K562 (cell line): ENCODE data around the gene SART1. TPM values are rescaled to one million over a fixed set of nuclear protein-coding genes. Genes with fewer than 3 reads are reported as not detected.

Experiments
- BRF1 ChIP-seq: IDR thresholded peaks from 3 replicates; pipeline ENCODE4 v1.6.1; 2011; ENCODE audit warnings: borderline replicate concordance, mild to moderate bottlenecking; ENCODE audit not compliant: insufficient read length; ENCODE audit errors: extremely low read depth
- GABPB2 ChIP-seq: fragments of 250-450 bp; sonication (Bioruptor Pico); conservative IDR thresholded peaks from 2 replicates; pipeline ENCODE4 v1.5.1; 2021; ENCODE audit warnings: mild to moderate bottlenecking
- GTF2F1 ChIP-seq: IDR thresholded peaks from 2 replicates; pipeline ENCODE4 v1.6.1; 2011; ENCODE audit warnings: low read depth, low read length, improper control_type of control experiment
- KDM5B ChIP-seq: fragments of 200-600 bp; sonication (generic); IDR thresholded peaks from 2 replicates; pipeline ENCODE4 v1.6.1; 2012; ENCODE audit warnings: low read depth, mild to moderate bottlenecking, moderate library complexity, low read length, control low read depth, inconsistent platforms; ENCODE audit not compliant: insufficient replicate concordance
- POLR3A ChIP-seq: IDR thresholded peaks from 2 replicates; pipeline ENCODE4 v1.6.1; 2011; ENCODE audit warnings: borderline replicate concordance, mild to moderate bottlenecking, moderate library complexity; ENCODE audit not compliant: insufficient read length, insufficient read depth; ENCODE audit errors: extremely low read depth
- RAD51 ChIP-seq: fragments of 450-650 bp; IDR thresholded peaks from 2 replicates; pipeline ENCODE4 v1.7.1; 2016; ENCODE audit warnings: low read depth, mild to moderate bottlenecking, borderline replicate concordance
- TBP ChIP-seq: optimal IDR thresholded peaks from 2 replicates; pipeline ENCODE3; 2011; ENCODE audit warnings: low read depth, low read length, improper control_type of control experiment
- TEAD2 ChIP-seq: fragments of 450-650 bp; IDR thresholded peaks from 2 replicates; pipeline ENCODE4 v1.6.1; 2016; ENCODE audit warnings: missing genetic modification characterization, control low read depth, missing compliant biosample characterization
- ZKSCAN1 ChIP-seq: fragments of 150-350 bp; IDR thresholded peaks from 2 replicates; pipeline ENCODE4 v1.6.1; 2016; ENCODE audit warnings: low read depth, low read length
- ZKSCAN8 ChIP-seq: fragments of 200-800 bp; sonication (Bioruptor generic); IDR thresholded peaks from 2 replicates; pipeline ENCODE4 v1.6.1; 2016; ENCODE audit warnings: missing genetic modification characterization, missing compliant biosample characterization
- ZNF212 ChIP-seq: fragments of 450-650 bp; formaldehyde crosslinking; IDR thresholded peaks from 2 replicates; pipeline ENCODE4 v1.4.0; 2020; ENCODE audit warnings: mild to moderate bottlenecking
- ZNF436 ChIP-seq: fragments of 250-450, 450-650 bp; sonication (Bioruptor Pico); formaldehyde crosslinking; IDR thresholded peaks from 2 replicates; pipeline ENCODE4 v1.7.0; 2020; ENCODE audit warnings: mild to moderate bottlenecking
- ZNF445 ChIP-seq: fragments of 250-450 bp; sonication (Bioruptor Pico); IDR thresholded peaks from 2 replicates; pipeline ENCODE4 v1.4.0; 2020; ENCODE audit warnings: low read depth, mild to moderate bottlenecking, moderate library complexity
- polyA plus RNA-seq, 8 experiments: library from polyadenylated mRNA; depleted of rRNA in 4 of 8; stranded (reverse) in 5 of 8; unstranded in 3 of 8; fragments of >200 nt; fragmentation: Nextera tagmentation in 2 of 8; fragmentation: Illumina TruSeq in 1 of 8; extraction: Ambion mirVana in 2 of 8; extraction: Trizol in 1 of 8; gene quantifications; 2 replicates each; pipeline versions ENCODE4 v1.2.1 to v1.2.3, GENCODE V29; 2011 to 2014; ENCODE audit warnings: inconsistent platforms in 1 of 8, missing spikeins in 1 of 8
- total RNA-seq, 7 experiments: library from RNA; depleted of rRNA in 6 of 7; stranded (reverse); fragments of >200 nt in 6 of 7; fragmentation: Illumina TruSeq in 2 of 7; extraction: Trizol in 2 of 7; gene quantifications; 2 replicates each; pipeline versions ENCODE4 v1.2.1 to v1.2.3, GENCODE V29; 2011 to 2021; ENCODE audit warnings: low replicate concordance in 1 of 7
- TF ChIP-seq, protein P1 (sequence below), 2 experiments: fragments of 450-650 bp; conservative IDR thresholded peaks; 2 replicates each; pipeline ENCODE4 v1.6.1; 2017; ENCODE audit warnings: mild to moderate bottlenecking in 2 of 2, moderate library complexity in 2 of 2
- TF ChIP-seq, protein P2 (sequence below): fragments of 450-650 bp; formaldehyde crosslinking; conservative IDR thresholded peaks from 2 replicates; pipeline ENCODE4 v1.4.0; 2022; ENCODE audit warnings: mild to moderate bottlenecking, missing genetic modification characterization
- TF ChIP-seq, protein P3 (sequence below): fragments of 450-650 bp; IDR thresholded peaks from 2 replicates; pipeline ENCODE4 v1.6.1; 2016; ENCODE audit warnings: low read depth

Gene SART1
- total and polyA plus RNA-seq, 9 of the 15 experiments (the other 6 are each of a cell fraction or from before 2014, with no cell fraction given) = 4.8 to 84.1 (median 31.7) TPM

DNA sequence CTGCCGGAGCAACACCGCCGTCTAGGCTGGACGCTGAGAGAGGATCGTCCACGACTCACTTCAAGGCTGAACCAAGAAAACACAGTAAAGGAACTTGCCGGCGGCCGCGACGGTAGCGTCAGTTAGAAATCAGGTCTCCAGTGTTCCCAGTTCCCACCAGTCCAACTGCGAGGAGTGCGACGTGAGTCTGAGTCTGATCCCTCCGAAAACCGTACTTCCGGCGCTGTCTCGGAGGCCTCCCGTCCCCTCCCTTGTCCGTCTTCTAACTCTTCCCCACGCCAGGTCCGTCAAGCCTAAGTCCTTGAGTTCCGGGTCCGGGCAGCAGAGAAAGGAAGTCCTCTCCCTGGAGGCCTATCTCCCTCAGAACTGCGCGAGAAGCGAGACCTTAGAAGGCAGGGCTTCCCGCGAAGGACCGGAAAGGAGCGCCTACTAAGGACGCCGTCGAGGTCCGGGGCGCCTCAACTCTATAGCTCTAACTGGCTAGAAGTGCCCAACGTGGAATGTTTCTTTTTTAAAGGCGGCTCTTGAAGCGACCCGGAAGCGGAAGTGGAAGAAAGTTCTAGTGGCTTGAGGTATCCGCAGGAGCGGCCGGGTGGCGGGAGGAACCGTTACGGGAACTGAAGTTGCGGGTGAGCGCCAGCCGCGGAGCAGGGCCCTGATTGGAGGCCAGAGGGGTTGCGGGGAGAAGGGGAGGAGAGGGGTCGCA, 40.6 kb downstream of the SART1 start, which contains the start of the genes BANF1 and EIF1AD (continued):
- TF ChIP-seq, protein P1, sequence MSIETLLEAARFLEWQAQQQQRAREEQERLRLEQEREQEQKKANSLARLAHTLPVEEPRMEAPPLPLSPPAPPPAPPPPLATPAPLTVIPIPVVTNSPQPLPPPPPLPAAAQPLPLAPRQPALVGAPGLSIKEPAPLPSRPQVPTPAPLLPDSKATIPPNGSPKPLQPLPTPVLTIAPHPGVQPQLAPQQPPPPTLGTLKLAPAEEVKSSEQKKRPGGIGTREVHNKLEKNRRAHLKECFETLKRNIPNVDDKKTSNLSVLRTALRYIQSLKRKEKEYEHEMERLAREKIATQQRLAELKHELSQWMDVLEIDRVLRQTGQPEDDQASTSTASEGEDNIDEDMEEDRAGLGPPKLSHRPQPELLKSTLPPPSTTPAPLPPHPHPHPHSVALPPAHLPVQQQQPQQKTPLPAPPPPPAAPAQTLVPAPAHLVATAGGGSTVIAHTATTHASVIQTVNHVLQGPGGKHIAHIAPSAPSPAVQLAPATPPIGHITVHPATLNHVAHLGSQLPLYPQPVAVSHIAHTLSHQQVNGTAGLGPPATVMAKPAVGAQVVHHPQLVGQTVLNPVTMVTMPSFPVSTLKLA (conservative IDR thresholded peaks at IDR 0.05) = peak; percentile 94 to 97
- TF ChIP-seq BRF1 (no peak), ZKSCAN8 (CRISPR knock-in tag) (no peak), GABPB2 (no peak), ZNF436 (CRISPR knock-in tag) (no peak), TEAD2 (tag) (no peak), ZKSCAN1 (peak; percentile 71; the same call in 1 of the 2 replicates), TBP (peak; percentile 95), RAD51 (no peak), POLR3A (no peak), KDM5B (peak; percentile 91), GTF2F1 (peak; percentile 87), ZNF212 (CRISPR knock-in tag) (no peak), ZNF445 (CRISPR knock-in tag) (no peak; the same call in 1 of the 2 replicates)
- TF ChIP-seq, protein P2, sequence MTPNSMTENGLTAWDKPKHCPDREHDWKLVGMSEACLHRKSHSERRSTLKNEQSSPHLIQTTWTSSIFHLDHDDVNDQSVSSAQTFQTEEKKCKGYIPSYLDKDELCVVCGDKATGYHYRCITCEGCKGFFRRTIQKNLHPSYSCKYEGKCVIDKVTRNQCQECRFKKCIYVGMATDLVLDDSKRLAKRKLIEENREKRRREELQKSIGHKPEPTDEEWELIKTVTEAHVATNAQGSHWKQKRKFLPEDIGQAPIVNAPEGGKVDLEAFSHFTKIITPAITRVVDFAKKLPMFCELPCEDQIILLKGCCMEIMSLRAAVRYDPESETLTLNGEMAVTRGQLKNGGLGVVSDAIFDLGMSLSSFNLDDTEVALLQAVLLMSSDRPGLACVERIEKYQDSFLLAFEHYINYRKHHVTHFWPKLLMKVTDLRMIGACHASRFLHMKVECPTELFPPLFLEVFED = no peak; the same call in 1 of the 2 replicates
- TF ChIP-seq, protein P3, sequence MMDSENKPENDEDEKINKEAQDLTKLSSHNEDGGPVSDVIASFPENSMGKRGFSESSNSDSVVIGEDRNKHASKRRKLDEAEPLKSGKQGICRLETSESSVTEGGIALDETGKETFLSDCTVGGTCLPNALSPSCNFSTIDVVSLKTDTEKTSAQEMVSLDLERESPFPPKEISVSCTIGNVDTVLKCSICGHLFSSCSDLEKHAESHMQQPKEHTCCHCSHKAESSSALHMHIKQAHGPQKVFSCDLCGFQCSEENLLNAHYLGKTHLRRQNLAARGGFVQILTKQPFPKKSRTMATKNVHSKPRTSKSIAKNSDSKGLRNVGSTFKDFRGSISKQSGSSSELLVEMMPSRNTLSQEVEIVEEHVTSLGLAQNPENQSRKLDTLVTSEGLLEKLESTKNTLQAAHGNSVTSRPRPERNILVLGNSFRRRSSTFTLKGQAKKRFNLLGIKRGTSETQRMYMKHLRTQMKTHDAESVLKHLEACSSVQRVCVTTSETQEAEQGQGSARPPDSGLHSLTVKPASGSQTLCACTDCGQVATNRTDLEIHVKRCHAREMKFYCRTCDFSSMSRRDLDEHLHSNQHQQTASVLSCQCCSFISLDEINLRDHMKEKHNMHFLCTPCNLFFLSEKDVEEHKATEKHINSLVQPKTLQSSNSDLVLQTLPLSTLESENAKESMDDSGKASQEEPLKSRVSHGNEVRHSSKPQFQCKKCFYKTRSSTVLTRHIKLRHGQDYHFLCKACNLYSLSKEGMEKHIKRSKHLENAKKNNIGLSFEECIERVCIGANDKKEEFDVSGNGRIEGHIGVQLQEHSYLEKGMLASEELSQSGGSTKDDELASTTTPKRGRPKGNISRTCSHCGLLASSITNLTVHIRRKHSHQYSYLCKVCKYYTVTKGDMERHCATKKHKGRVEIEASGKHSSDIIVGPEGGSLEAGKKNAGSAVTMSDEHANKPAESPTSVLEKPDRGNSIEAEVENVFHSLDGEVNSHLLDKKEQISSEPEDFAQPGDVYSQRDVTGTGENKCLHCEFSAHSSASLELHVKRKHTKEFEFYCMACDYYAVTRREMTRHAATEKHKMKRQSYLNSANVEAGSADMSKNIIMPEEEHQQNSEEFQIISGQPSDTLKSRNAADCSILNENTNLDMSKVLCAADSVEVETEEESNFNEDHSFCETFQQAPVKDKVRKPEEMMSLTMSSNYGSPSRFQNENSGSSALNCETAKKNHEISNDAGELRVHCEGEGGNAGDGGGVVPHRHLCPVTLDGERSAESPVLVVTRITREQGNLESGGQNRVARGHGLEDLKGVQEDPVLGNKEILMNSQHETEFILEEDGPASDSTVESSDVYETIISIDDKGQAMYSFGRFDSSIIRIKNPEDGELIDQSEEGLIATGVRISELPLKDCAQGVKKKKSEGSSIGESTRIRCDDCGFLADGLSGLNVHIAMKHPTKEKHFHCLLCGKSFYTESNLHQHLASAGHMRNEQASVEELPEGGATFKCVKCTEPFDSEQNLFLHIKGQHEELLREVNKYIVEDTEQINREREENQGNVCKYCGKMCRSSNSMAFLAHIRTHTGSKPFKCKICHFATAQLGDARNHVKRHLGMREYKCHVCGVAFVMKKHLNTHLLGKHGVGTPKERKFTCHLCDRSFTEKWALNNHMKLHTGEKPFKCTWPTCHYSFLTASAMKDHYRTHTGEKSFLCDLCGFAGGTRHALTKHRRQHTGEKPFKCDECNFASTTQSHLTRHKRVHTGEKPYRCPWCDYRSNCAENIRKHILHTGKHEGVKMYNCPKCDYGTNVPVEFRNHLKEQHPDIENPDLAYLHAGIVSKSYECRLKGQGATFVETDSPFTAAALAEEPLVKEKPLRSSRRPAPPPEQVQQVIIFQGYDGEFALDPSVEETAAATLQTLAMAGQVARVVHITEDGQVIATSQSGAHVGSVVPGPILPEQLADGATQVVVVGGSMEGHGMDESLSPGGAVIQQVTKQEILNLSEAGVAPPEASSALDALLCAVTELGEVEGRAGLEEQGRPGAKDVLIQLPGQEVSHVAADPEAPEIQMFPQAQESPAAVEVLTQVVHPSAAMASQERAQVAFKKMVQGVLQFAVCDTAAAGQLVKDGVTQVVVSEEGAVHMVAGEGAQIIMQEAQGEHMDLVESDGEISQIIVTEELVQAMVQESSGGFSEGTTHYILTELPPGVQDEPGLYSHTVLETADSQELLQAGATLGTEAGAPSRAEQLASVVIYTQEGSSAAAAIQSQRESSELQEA = 0 out of 2 replicates have a peak, but pooled peaks have one; percentile 51
